NCI-H146 treated with DMSO at 0.1 percent for 48 hours (cell line): Measurements from ENCODE around the gene TGFBR3L.

ENCODE experiments used
- DNase-seq: peaks from one replicate; lab custom pipeline; 2025; ENCODE audit not compliant: unreplicated experiment; lab: John Stamatoyannopoulos, UW

The TGFBR3L gene

GRCh38 chr19:7903244-7904073, 11.2 kb upstream of the TGFBR3L start, which contains the start of gene MAP2K7:
Gene MAP2K7 (plus strand): TSS chr19:7903877. CDS start chr19:7903945, 68 bp downstream.
- peak; percentile 91 for DNase-seq

- no peak for DNase-seq
Observed at GRCh38 chr19:7904074-7905020, 10.3 kb upstream of the TGFBR3L start.

GRCh38 chr19:7905268-7905667, 9.4 kb upstream of the TGFBR3L start:
- no peak for DNase-seq

- no peak for DNase-seq
Observed at GRCh38 chr19:7905859-7906258, 8.8 kb upstream of the TGFBR3L start.

- DNase-seq: no peak
Observed at GRCh38 chr19:7907122-7907521, 7.5 kb upstream of the TGFBR3L start.

- no peak for DNase-seq
Observed at GRCh38 chr19:7907544-7907943, 7.1 kb upstream of the TGFBR3L start.

- DNase-seq: no peak
Observed at GRCh38 chr19:7908078-7908699, 6.4 kb upstream of the TGFBR3L start.

GRCh38 chr19:7908742-7909461, 5.7 kb upstream of the TGFBR3L start:
- no peak for DNase-seq

- DNase-seq: no peak
Observed at GRCh38 chr19:7909471-7910067, 5.1 kb upstream of the TGFBR3L start.

GRCh38 chr19:7910321-7911161, 4.1 kb upstream of the TGFBR3L start:
- DNase-seq: no peak

- DNase-seq: no peak
Observed at GRCh38 chr19:7911508-7912143, 3.0 kb upstream of the TGFBR3L start.

GRCh38 chr19:7912144-7912696, 2.4 kb upstream of the TGFBR3L start:
- no peak for DNase-seq

- DNase-seq: no peak
Observed at GRCh38 chr19:7912697-7913564, 1.7 kb upstream of the TGFBR3L start.

GRCh38 chr19:7913652-7914051, 978 bp upstream of the TGFBR3L start:
- no peak for DNase-seq

GRCh38 chr19:7914099-7914498, 531 bp upstream of the TGFBR3L start:
- DNase-seq: no peak

- DNase-seq: no peak
Observed at GRCh38 chr19:7915250-7916102, 846 bp downstream of the TGFBR3L start.
